Astrocyte (in vitro differentiated cells and primary cell): ENCODE data around the gene RALGDS. TPM values are rescaled to one million over a fixed set of nuclear protein-coding genes. Genes with fewer than 3 reads are reported as not detected.

Source experiments
- DNase-seq: peaks from one replicate; pipeline ENCODE4 v3.0.0-alpha.2; 2010; ENCODE audit warnings: low read depth
- FAIRE-seq: peaks from 2 replicates; lab custom pipeline; 2011; peaks lifted over from hg19 to GRCh38; lab: Jason Lieb, UNC
- H2AFZ ChIP-seq: 2 replicates; pipeline ENCODE4 v1.6.0; 2012; ENCODE audit warnings: low read depth, low read length, inconsistent platforms
- H3K27ac ChIP-seq: 2 replicates; pipeline ENCODE4 v1.5.1; 2011; ENCODE audit warnings: low read depth, low read length, inconsistent platforms
- H3K27me3 ChIP-seq: 2 replicates; pipeline ENCODE4 v1.6.0; 2011; ENCODE audit warnings: low read length, inconsistent platforms; ENCODE audit not compliant: insufficient read depth
- H3K36me3 ChIP-seq: 2 replicates; pipeline ENCODE4 v1.5.1; 2011; ENCODE audit warnings: low read length, inconsistent platforms; ENCODE audit not compliant: insufficient read depth
- H3K4me1 ChIP-seq: 2 replicates; pipeline ENCODE4 v1.5.1; 2011; ENCODE audit warnings: low read length, inconsistent platforms; ENCODE audit not compliant: insufficient read depth
- H3K4me2 ChIP-seq: 2 replicates; pipeline ENCODE4 v1.6.0; 2012; ENCODE audit warnings: low read length, inconsistent platforms
- H3K4me3 ChIP-seq: 2 replicates; pipeline ENCODE4 v1.5.1; 2011; ENCODE audit warnings: low read depth, mild to moderate bottlenecking, low read length, inconsistent platforms; ENCODE audit not compliant: insufficient read depth
- H3K79me2 ChIP-seq: 2 replicates; pipeline ENCODE4 v1.6.0; 2012; ENCODE audit warnings: mild to moderate bottlenecking, low read length, inconsistent platforms; ENCODE audit not compliant: insufficient read depth
- H3K9ac ChIP-seq: 2 replicates; pipeline ENCODE4 v1.6.0; 2012; ENCODE audit warnings: mild to moderate bottlenecking, low read length, inconsistent platforms
- H3K9me3 ChIP-seq: 2 replicates; pipeline ENCODE4 v1.5.1; 2012; ENCODE audit warnings: low read depth, mild to moderate bottlenecking, low read length, inconsistent platforms; ENCODE audit not compliant: insufficient read depth
- H4K20me1 ChIP-seq: 2 replicates; pipeline ENCODE4 v1.6.0; 2012; ENCODE audit warnings: low read length, inconsistent platforms; ENCODE audit not compliant: insufficient read depth
- H3K27ac Mint-ChIP-seq: one replicate; pipeline ENCODE4 v1.8.0; 2021; ENCODE audit warnings: mild to moderate bottlenecking, mixed read lengths; ENCODE audit not compliant: unreplicated experiment
- H3K27me3 Mint-ChIP-seq: one replicate; pipeline ENCODE4 v1.8.0; 2021; ENCODE audit warnings: low read depth, mixed read lengths; ENCODE audit not compliant: unreplicated experiment
- H3K36me3 Mint-ChIP-seq: one replicate; pipeline ENCODE4 v1.8.0; 2021; ENCODE audit warnings: low read depth, mixed read lengths; ENCODE audit not compliant: unreplicated experiment
- H3K4me1 Mint-ChIP-seq: one replicate; pipeline ENCODE4 v1.8.0; 2021; ENCODE audit warnings: low read depth, mixed read lengths; ENCODE audit not compliant: unreplicated experiment
- H3K4me3 Mint-ChIP-seq: one replicate; pipeline ENCODE4 v1.8.0; 2021; ENCODE audit warnings: mild to moderate bottlenecking, moderate library complexity, mixed read lengths; ENCODE audit not compliant: unreplicated experiment
- H3K9me3 Mint-ChIP-seq: one replicate; pipeline ENCODE4 v1.8.0; 2021; ENCODE audit warnings: mild to moderate bottlenecking, mixed read lengths; ENCODE audit not compliant: unreplicated experiment
- EZH2 ChIP-seq: IDR thresholded peaks from 2 replicates; pipeline ENCODE4 v1.6.1; 2012; ENCODE audit warnings: mild to moderate bottlenecking, low read length, inconsistent platforms; ENCODE audit not compliant: insufficient read depth
- total RNA-seq: library from RNA; stranded (reverse); gene quantifications from 2 replicates; pipeline ENCODE4 v1.2.1, GENCODE V29; 2021
- TF ChIP-seq, protein P1 (sequence below): IDR thresholded peaks from 2 replicates; pipeline ENCODE4 v1.5.1; 2011; ENCODE audit warnings: low read depth, mild to moderate bottlenecking, inconsistent platforms, low read length, moderate library complexity; ENCODE audit not compliant: insufficient read depth

The RALGDS gene
- total RNA-seq, 1 donor from 2014 or later: 46.6 TPM

- Histone ChIP-seq H2AFZ (no peak overlapping the region), H3K36me3 (peaks cover 2% of the 10 kb centered on the region), H4K20me1 (peaks cover 47% of the 10 kb centered on the region), H3K4me2 (no peak overlapping the region), H3K27ac (no peak overlapping the region), H3K9ac (no peak overlapping the region), H3K79me2 (peaks cover 15% of the 10 kb centered on the region), H3K27me3 (no peaks in the 10 kb centered on the region), H3K4me3 (no peak overlapping the region), H3K4me1 (peaks cover 7% of the 10 kb centered on the region), H3K9me3 (no peaks in the 10 kb centered on the region)
- FAIRE-seq: no peak
- peaks cover under 1% of the 10 kb centered on the region for H3K4me1 Mint-ChIP-seq
- H3K36me3 Mint-ChIP-seq: peaks cover 15% of the 10 kb centered on the region
- TF ChIP-seq, protein P1, sequence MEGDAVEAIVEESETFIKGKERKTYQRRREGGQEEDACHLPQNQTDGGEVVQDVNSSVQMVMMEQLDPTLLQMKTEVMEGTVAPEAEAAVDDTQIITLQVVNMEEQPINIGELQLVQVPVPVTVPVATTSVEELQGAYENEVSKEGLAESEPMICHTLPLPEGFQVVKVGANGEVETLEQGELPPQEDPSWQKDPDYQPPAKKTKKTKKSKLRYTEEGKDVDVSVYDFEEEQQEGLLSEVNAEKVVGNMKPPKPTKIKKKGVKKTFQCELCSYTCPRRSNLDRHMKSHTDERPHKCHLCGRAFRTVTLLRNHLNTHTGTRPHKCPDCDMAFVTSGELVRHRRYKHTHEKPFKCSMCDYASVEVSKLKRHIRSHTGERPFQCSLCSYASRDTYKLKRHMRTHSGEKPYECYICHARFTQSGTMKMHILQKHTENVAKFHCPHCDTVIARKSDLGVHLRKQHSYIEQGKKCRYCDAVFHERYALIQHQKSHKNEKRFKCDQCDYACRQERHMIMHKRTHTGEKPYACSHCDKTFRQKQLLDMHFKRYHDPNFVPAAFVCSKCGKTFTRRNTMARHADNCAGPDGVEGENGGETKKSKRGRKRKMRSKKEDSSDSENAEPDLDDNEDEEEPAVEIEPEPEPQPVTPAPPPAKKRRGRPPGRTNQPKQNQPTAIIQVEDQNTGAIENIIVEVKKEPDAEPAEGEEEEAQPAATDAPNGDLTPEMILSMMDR: no peak
- TF ChIP-seq EZH2: no peak
- no peaks in the 10 kb centered on the region for H3K9me3 Mint-ChIP-seq
- H3K27ac Mint-ChIP-seq: no peak overlapping the region
- no peaks in the 10 kb centered on the region for H3K27me3 Mint-ChIP-seq
- no peak overlapping the region for H3K4me3 Mint-ChIP-seq
- DNase-seq: no peak
Observed at GRCh38 chr9:133107961-133108793, 12.9 kb downstream of the RALGDS start.

- no peaks in the 10 kb centered on the region for H3K4me1 ChIP-seq
- no peaks in the 10 kb centered on the region for H3K9me3 Mint-ChIP-seq
Observed at GRCh38 chr9:133107245-133107722, 13.8 kb downstream of the RALGDS start.

More at GRCh38 chr9:133107245-133107722, 13.8 kb downstream of the RALGDS start:
- Histone ChIP-seq H2AFZ (no peak overlapping the region), H3K4me3 (no peak overlapping the region), H3K9me3 (no peaks in the 10 kb centered on the region), H3K27me3 (no peaks in the 10 kb centered on the region), H4K20me1 (peaks cover 44% of the 10 kb centered on the region), H3K9ac (no peak overlapping the region), H3K79me2 (peaks cover 8% of the 10 kb centered on the region), H3K36me3 (peaks cover 4% of the 10 kb centered on the region), H3K4me2 (no peak overlapping the region), H3K27ac (no peak overlapping the region)
- Mint-ChIP-seq H3K4me1 (no peaks in the 10 kb centered on the region), H3K36me3 (peaks cover 18% of the 10 kb centered on the region), H3K4me3 (no peak overlapping the region), H3K27me3 (no peaks in the 10 kb centered on the region), H3K27ac (no peak overlapping the region)
- TF ChIP-seq, protein P1: no peak
- no peak for TF ChIP-seq EZH2
- no peak for DNase-seq
- FAIRE-seq: no peak
